ENCODE data around the gene PER1.

DNA sequence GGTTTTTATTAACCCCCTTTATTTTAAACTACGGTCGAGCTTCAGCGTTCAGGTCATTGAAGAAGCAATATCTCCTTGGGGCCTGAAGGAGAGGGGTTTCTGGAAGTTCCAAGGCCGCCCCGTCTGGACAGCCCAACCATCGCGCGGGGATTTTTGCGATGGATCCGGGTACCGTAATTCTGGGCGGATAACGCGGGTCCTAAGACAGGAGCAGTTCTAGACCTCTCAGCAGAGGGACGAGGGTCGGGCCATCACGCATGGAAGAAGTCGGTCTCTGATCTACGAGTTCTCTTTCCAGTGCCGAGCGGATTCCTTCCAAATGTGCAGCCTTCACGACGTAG lies 34.2 kb upstream of the PER1 start:
- no peak for TF ChIP-seq EZH2 (IDR thresholded peaks at IDR 0.05; ENCODE audit: borderline replicate concordance, low read length)
- TF ChIP-seq, protein P1, sequence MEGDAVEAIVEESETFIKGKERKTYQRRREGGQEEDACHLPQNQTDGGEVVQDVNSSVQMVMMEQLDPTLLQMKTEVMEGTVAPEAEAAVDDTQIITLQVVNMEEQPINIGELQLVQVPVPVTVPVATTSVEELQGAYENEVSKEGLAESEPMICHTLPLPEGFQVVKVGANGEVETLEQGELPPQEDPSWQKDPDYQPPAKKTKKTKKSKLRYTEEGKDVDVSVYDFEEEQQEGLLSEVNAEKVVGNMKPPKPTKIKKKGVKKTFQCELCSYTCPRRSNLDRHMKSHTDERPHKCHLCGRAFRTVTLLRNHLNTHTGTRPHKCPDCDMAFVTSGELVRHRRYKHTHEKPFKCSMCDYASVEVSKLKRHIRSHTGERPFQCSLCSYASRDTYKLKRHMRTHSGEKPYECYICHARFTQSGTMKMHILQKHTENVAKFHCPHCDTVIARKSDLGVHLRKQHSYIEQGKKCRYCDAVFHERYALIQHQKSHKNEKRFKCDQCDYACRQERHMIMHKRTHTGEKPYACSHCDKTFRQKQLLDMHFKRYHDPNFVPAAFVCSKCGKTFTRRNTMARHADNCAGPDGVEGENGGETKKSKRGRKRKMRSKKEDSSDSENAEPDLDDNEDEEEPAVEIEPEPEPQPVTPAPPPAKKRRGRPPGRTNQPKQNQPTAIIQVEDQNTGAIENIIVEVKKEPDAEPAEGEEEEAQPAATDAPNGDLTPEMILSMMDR (conservative IDR thresholded peaks at IDR 0.05 in 1 of 2, IDR thresholded peaks at IDR 0.05 in 1 of 2; ENCODE audit: extremely low read depth in 1 of 2, insufficient read depth in 1 of 2, low read depth in 1 of 2, low read length in 2 of 2), result no peak
